Measurements from ENCODE around the gene ZDHHC24.
"Not testable (repeated sequence)": the region's sequence is repeated elsewhere in the genome, so short reads cannot be mapped to it uniquely, and the experiment has no call there.

ZDHHC24 gene, protein sequence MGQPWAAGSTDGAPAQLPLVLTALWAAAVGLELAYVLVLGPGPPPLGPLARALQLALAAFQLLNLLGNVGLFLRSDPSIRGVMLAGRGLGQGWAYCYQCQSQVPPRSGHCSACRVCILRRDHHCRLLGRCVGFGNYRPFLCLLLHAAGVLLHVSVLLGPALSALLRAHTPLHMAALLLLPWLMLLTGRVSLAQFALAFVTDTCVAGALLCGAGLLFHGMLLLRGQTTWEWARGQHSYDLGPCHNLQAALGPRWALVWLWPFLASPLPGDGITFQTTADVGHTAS

DNA sequence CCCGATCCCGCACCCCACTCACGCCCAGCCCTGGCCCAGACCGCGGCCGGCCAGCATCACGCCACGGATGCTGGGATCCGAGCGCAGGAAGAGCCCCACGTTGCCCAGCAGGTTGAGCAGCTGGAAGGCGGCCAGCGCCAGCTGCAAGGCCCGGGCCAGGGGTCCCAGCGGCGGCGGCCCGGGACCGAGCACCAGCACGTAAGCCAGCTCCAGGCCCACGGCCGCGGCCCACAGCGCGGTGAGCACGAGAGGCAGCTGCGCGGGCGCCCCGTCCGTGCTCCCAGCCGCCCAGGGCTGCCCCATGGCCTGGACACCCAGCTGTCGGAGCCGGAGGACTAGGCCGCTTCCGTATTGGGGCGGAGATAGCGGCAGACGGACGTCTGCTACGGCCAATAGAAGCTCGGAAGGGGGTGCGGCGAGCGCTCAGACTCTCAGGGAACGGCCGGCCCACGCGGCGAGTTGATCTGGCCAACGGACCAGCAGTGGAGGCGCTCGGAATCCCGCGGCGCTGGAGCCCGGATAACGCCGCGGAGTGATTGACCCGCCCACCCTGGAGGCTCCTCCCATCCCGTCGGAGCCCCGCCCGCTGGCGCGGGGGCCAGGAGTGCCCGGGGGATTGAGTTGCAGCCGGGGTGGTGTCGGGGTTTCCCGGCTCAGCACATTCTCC, at the start of gene ZDHHC24:
Gene ZDHHC24, minus strand, starts transcription at position 348 of the 667 bp plus-strand sequence. Its CDS starts 45 bp downstream, at position 303.
- Histone ChIP-seq H3K9me3 (ENCODE audit: control insufficient read depth, insufficient read depth, low read length) (no peaks in the 10 kb centered on the region), H3K27me3 (ENCODE audit: control insufficient read depth, insufficient read depth, low read length) (no peaks in the 10 kb centered on the region), H3K4me1 (ENCODE audit: control insufficient read depth, insufficient read depth, low read length) (peaks cover 3% of the 10 kb centered on the region), H3K9ac (ENCODE audit: low read depth, low read length) (peak within 1 kb of the TSS; percentile 79), H3K36me3 (ENCODE audit: control insufficient read depth, insufficient read depth, low read length) (peaks cover 7% of the 10 kb centered on the region), H3K4me3 (ENCODE audit: low read depth, low read length) (peak within 1 kb of the TSS; percentile 77)

DNA sequence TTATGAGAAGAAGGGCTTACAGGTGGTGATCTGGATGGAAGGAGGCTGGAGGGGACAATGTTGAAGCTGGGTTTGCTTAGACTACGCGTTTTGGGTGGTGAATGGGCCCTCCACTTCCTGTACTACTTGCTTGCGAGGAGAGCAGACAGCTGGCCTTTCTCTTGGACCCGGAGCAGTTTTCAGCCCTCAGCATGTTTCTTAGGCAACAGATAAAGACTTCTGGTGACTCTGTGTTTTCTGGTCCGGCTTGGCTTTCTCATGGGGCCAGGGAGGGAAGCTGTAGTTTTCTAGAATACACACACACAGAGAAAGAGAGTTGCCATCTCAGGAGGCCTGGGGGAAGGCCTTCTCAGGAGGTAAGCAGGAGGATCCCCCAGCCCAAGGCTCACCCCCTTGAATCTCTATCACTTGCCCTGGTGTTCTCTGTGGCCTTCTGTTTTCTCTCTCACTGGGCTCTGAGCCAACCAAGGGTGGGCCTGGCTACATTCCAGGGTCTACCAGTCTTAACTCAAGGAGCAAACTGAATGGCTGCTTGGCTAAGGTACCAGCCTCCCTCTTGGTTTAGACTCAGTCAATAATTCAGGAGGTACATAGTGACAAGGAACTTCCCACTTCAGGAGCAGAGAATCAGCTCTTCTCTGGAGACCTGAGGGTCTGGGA, 49.5 kb upstream of the ZDHHC24 start:
- H3K36me3 ChIP-seq (ENCODE audit: control insufficient read depth, insufficient read depth, low read length) = peaks cover 9% of the 10 kb centered on the region
- H3K9ac ChIP-seq (ENCODE audit: low read depth, low read length) = no peak overlapping the region
- H3K4me1 ChIP-seq (ENCODE audit: control insufficient read depth, insufficient read depth, low read length) = no peaks in the 10 kb centered on the region
- H3K4me3 ChIP-seq (ENCODE audit: low read depth, low read length) = no peak overlapping the region
- H3K9me3 ChIP-seq (ENCODE audit: control insufficient read depth, insufficient read depth, low read length) = no peaks in the 10 kb centered on the region
- H3K27me3 ChIP-seq (ENCODE audit: control insufficient read depth, insufficient read depth, low read length) = no peaks in the 10 kb centered on the region

DNA sequence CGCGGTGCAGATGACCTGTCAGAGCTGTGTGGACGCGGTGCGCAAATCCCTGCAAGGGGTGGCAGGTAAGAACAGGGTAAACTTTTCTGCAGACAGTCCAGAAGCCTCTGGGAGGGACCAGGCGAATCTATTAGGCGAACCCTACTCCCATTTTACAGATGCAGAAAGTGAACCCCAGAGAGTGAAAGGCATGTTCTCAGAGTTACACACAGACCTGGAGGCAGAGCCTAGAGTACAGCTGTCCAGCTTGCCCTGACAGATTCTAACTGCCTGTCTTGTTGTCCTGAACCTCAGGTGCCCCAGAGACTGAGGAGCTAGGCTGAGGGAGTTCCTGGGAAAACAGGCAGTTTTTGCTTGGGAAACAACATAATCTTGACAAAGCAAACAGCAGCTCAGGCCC, 47.8 kb upstream of the ZDHHC24 start:
- H3K36me3 ChIP-seq (ENCODE audit: control insufficient read depth, insufficient read depth, low read length) = no peaks in the 10 kb centered on the region
- no peaks in the 10 kb centered on the region for H3K4me1 ChIP-seq (ENCODE audit: control insufficient read depth, insufficient read depth, low read length)
- H3K9me3 ChIP-seq (ENCODE audit: control insufficient read depth, insufficient read depth, low read length) = no peaks in the 10 kb centered on the region
- H3K9ac ChIP-seq (ENCODE audit: low read depth, low read length) = peak overlapping the region; percentile 60
- H3K27me3 ChIP-seq (ENCODE audit: control insufficient read depth, insufficient read depth, low read length) = no peaks in the 10 kb centered on the region
- peak overlapping the region; percentile 99 for H3K4me3 ChIP-seq (ENCODE audit: low read depth, low read length)

DNA sequence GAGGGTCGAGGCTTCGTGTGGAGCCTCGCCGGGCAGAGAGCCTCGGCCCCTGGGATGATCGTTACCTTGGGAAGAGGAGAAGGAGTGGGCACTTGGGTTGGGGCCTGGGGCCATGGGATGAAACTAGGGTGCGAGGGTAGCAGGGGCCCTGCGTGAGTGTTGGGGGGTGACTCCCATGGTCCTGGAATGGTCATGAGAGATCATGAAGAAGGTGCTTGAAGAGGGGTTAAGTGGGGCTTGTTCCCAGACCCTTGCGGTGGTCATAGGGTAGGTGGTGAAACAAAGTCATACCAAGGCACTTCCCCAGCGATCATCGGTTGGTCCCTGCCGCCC, 47.4 kb upstream of the ZDHHC24 start:
- Histone ChIP-seq H3K9me3 (ENCODE audit: control insufficient read depth, insufficient read depth, low read length) (no peaks in the 10 kb centered on the region), H3K4me1 (ENCODE audit: control insufficient read depth, insufficient read depth, low read length) (no peaks in the 10 kb centered on the region), H3K4me3 (ENCODE audit: low read depth, low read length) (peak overlapping the region; percentile 99)

DNA sequence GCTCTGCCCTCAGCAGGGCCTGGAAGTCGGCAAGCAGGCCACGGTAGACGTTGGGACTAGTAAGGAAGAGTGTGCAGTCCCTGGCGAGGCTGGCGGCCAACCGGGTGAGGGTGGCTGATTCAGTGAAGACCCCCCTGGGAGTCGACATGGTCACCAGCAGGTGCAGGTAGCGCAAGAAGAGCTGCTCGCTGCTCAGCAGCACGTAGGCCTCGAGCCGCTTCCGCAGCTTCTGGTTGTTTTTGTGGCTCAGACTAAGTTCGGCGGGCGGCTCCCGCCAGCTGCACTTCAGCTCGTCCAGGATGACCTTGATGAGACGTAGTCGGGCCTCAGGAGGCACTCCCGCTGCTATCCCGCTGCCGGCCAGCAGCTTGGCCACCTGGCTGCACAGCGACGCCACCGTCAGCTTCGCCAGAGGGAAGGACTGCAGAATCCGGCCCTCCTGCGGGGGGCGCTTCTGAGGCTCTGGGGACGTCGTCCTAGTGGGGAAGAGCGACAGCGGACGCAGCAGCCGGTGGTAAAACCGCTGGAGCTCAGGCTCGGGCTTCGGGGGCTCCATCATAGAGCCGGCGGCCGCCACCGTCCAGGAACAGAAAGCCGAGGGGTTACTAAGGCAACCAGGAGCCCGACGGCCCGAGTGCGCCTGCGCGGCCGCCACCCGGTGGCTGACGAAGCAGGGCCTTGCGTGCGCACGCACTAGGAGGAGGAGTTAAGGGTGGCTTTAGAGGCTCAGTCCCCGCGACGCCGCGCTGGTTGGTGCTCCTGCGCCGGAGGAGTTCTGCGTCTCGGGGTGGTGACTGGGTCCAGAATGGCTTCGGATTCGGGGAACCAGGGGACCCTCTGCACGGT, 46.8 kb upstream of the ZDHHC24 start, which contains the start of the genes CCDC87 and CCS:
Gene CCDC87, minus strand, starts transcription at position 607 of the 846 bp plus-strand sequence. Its CDS starts 48 bp downstream, at position 559.
Gene CCS, plus strand, starts transcription at position 729 of the 846 bp plus-strand sequence. Its CDS starts 77 bp downstream, at position 806.
- H3K27me3 ChIP-seq (ENCODE audit: control insufficient read depth, insufficient read depth, low read length) = no peaks in the 10 kb centered on the region
- H3K4me1 ChIP-seq (ENCODE audit: control insufficient read depth, insufficient read depth, low read length) = no peaks in the 10 kb centered on the region
- no peaks in the 10 kb centered on the region for H3K9me3 ChIP-seq (ENCODE audit: control insufficient read depth, insufficient read depth, low read length)
- H3K4me3 ChIP-seq (ENCODE audit: low read depth, low read length) = peak within 1 kb of the TSS; percentile 99
- no peaks in the 10 kb centered on the region for H3K36me3 ChIP-seq (ENCODE audit: control insufficient read depth, insufficient read depth, low read length)
- H3K9ac ChIP-seq (ENCODE audit: low read depth, low read length) = peak within 1 kb of the TSS; percentile 89

More for the DNA sequence above, 47.4 kb upstream of the ZDHHC24 start:
- peak overlapping the region; percentile 89 for H3K9ac ChIP-seq (ENCODE audit: low read depth, low read length)
- no peaks in the 10 kb centered on the region for H3K36me3 ChIP-seq (ENCODE audit: control insufficient read depth, insufficient read depth, low read length)
- H3K27me3 ChIP-seq (ENCODE audit: control insufficient read depth, insufficient read depth, low read length) = no peaks in the 10 kb centered on the region

DNA sequence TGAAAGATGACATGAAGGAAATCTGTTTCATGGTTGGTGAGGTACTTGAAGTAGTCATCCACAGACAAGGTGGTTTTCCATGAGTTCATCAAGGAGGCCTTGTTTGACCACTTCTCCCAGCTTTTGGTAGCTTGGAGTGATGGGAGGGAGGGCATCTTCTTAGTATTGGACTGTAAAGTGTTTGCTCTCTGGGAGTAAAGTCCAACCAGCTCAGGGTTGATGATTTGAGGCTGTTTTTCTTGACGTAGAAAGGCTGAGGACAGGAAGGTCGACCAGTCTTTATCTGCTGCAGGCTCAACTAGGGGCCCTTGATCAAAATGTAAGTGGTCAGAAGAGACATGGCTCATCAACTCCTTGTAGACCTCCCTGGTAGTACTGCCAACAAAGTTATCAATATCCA, 45.3 kb upstream of the ZDHHC24 start:
- Histone ChIP-seq H3K4me1 (ENCODE audit: control insufficient read depth, insufficient read depth, low read length) (no peaks in the 10 kb centered on the region), H3K27me3 (ENCODE audit: control insufficient read depth, insufficient read depth, low read length) (no peaks in the 10 kb centered on the region), H3K4me3 (ENCODE audit: low read depth, low read length) (no peak overlapping the region), H3K36me3 (ENCODE audit: control insufficient read depth, insufficient read depth, low read length) (no peaks in the 10 kb centered on the region), H3K9me3 (ENCODE audit: control insufficient read depth, insufficient read depth, low read length) (no peaks in the 10 kb centered on the region), H3K9ac (ENCODE audit: low read depth, low read length) (no peak overlapping the region)

DNA sequence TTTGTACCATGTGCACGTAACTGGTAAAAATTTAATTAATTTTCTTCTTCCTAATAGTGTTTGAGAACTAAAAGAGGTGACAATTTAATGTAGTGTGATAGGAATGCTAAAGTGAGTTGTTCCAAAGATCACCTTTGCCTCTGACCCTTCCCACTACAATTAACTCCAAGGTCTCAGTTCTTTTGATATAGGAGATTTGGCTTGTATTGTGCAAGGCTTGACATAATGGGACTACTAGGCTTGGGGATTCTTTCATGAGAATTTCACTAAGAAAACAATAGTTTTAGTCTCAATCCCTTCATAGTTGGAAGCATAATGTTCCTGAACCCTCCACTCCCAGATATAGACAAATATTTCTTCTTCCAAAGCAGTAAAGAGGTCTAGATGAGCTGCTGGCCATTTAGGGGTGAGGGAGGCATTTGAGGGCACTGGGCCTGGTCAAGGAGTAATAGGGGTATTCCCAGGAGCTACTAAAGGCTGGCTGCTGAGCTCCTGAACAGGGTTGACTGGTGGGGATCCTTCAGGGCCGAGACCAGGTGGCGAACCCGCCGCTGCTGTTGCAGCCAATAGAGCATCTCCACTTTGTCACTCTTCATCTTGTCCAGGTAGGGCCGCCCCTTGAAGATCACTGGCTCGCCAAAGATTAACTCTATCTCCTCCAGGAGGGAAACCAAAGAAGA, 44.3 kb upstream of the ZDHHC24 start:
- Histone ChIP-seq H3K9me3 (ENCODE audit: control insufficient read depth, insufficient read depth, low read length) (no peaks in the 10 kb centered on the region), H3K27me3 (ENCODE audit: control insufficient read depth, insufficient read depth, low read length) (no peaks in the 10 kb centered on the region), H3K36me3 (ENCODE audit: control insufficient read depth, insufficient read depth, low read length) (no peaks in the 10 kb centered on the region), H3K4me1 (ENCODE audit: control insufficient read depth, insufficient read depth, low read length) (no peaks in the 10 kb centered on the region), H3K4me3 (ENCODE audit: low read depth, low read length) (no peak overlapping the region), H3K9ac (ENCODE audit: low read depth, low read length) (no peak overlapping the region)

DNA sequence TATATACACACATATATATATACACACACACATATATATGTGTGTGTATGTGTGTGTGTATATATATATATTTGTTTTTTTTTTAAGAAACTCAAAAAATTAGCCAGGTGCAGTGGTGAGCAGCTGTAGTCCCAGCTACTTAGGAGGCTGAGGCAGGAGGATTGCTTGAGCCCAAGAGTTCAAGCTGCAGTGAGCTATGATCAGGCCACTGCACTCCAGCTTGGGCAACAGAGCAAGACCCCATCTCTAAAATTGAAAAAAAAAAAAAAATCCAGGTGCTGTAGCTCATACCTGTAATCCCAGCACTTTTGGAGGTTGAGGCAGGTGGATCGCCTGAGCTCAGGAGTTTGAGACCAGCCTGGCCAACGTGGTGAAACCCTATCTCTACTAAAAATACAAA, 43.5 kb upstream of the ZDHHC24 start:
- H3K4me1 ChIP-seq (ENCODE audit: control insufficient read depth, insufficient read depth, low read length); H3K27me3 ChIP-seq (ENCODE audit: control insufficient read depth, insufficient read depth, low read length); H3K36me3 ChIP-seq (ENCODE audit: control insufficient read depth, insufficient read depth, low read length); H3K9ac ChIP-seq (ENCODE audit: low read depth, low read length); H3K4me3 ChIP-seq (ENCODE audit: low read depth, low read length); H3K9me3 ChIP-seq (ENCODE audit: control insufficient read depth, insufficient read depth, low read length): not testable (repeated sequence)

DNA sequence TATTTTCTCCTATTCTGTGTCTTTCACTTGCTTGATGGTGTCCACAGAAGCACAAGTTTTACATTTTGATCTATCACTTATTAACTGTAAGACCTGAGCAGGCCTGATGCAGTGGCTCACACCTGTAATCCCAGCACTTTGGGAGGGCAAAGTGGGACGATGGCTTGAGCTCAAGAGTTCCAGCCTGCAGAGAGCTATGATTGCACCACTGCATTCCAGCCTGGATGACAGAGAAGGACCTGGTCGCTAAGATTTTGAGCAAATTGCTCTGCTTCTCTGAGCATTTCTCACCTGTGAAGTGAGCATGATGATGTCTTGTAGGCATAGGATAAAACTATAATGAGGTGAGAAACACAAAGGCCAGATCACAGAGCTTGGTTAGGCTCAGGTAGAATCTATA, 40.3 kb upstream of the ZDHHC24 start:
- H3K9me3 ChIP-seq (ENCODE audit: control insufficient read depth, insufficient read depth, low read length) = no peaks in the 10 kb centered on the region
- no peaks in the 10 kb centered on the region for H3K27me3 ChIP-seq (ENCODE audit: control insufficient read depth, insufficient read depth, low read length)
- no peaks in the 10 kb centered on the region for H3K4me1 ChIP-seq (ENCODE audit: control insufficient read depth, insufficient read depth, low read length)
- no peak overlapping the region for H3K9ac ChIP-seq (ENCODE audit: low read depth, low read length)
- H3K4me3 ChIP-seq (ENCODE audit: low read depth, low read length) = no peak overlapping the region
- no peaks in the 10 kb centered on the region for H3K36me3 ChIP-seq (ENCODE audit: control insufficient read depth, insufficient read depth, low read length)

DNA sequence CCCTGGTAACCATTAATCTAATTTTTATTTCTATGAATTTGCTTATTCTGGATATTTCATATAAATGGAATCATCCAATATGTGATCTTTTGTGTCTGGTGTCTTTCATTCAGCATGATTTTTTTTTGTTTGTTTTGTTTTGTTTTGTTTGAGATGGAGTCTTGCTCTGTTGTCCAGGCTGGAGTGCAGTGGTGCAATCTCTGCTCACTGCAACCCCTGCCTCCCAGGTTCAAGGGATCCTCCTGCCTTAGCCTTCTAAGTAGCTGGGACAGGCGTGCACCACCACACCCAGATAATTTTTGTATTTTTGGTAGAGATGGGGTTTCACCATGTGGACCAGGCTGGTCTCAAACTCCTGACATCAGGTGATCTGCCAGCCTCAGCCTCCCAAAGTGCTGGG, 39.6 kb upstream of the ZDHHC24 start:
- not testable (repeated sequence) for H3K27me3 ChIP-seq (ENCODE audit: control insufficient read depth, insufficient read depth, low read length); H3K4me1 ChIP-seq (ENCODE audit: control insufficient read depth, insufficient read depth, low read length); H3K9ac ChIP-seq (ENCODE audit: low read depth, low read length); H3K4me3 ChIP-seq (ENCODE audit: low read depth, low read length); H3K36me3 ChIP-seq (ENCODE audit: control insufficient read depth, insufficient read depth, low read length); H3K9me3 ChIP-seq (ENCODE audit: control insufficient read depth, insufficient read depth, low read length)

DNA sequence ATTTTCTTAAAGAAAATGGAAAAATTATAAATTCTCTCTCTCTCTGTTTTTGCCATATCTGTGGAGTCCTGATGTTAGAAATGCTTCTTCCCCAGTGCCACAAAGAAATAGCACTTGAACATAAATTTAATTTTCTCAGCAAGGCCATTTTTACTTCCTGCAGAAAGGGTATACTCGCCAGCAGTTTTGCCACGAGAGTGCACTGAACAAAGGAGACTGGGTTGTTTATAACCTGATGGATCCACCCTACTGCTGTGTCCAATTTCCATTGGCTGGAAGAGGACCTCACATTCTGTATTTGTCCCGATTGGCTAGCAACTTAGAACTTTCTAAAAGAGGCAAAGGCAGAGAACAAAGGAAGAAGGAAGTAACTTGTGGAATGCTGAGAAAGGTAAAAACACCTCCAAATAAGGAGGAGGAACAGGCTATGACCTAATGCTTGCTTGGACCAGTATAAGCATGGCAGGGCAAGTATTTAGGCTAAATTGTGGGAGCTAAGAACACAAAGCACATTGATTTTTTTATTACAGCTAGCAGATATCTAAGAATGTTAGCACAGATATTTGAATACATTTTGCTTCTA, 36.8 kb upstream of the ZDHHC24 start:
- not testable (repeated sequence) for H3K4me3 ChIP-seq (ENCODE audit: low read depth, low read length); H3K36me3 ChIP-seq (ENCODE audit: control insufficient read depth, insufficient read depth, low read length); H3K9ac ChIP-seq (ENCODE audit: low read depth, low read length); H3K27me3 ChIP-seq (ENCODE audit: control insufficient read depth, insufficient read depth, low read length); H3K4me1 ChIP-seq (ENCODE audit: control insufficient read depth, insufficient read depth, low read length); H3K9me3 ChIP-seq (ENCODE audit: control insufficient read depth, insufficient read depth, low read length)

Measured in iPS-15b (cell line).